NB4 (cell line): ENCODE measurements around the gene ADRM1.

ENCODE experiments used
- CTCF ChIP-seq: IDR thresholded peaks from one replicate; pipeline ENCODE4 v1.5.1; 2012; ENCODE audit warnings: low read depth, low read length
- MAX ChIP-seq: IDR thresholded peaks from 2 replicates; pipeline ENCODE4 v1.6.1; 2011; ENCODE audit warnings: low read depth, low read length
- MYC ChIP-seq: IDR thresholded peaks from 2 replicates; pipeline ENCODE4 v1.6.1; 2011; ENCODE audit warnings: low read depth, low read length
- POLR2A ChIP-seq: IDR thresholded peaks from 2 replicates; pipeline ENCODE4 v1.6.1; 2011; ENCODE audit warnings: mild to moderate bottlenecking; ENCODE audit not compliant: insufficient read length; ENCODE audit errors: extremely low read depth

GRCh38 chr20:62325172-62325905 lies 22.5 kb downstream of the ADRM1 start:
- TF ChIP-seq POLR2A (no peak), CTCF (no peak), MYC (no peak), MAX (no peak)
